H4 (cell line): ENCODE data around the gene CIC. TPM values are rescaled to one million over a fixed set of nuclear protein-coding genes. Genes with fewer than 3 reads are reported as not detected.
A peak's percentile ranks its signal among the peaks of the same experiment; 100 is the strongest.
"Not testable (repeated sequence)": the region's sequence is repeated elsewhere in the genome, so short reads cannot be mapped to it uniquely, and the experiment has no call there.

ENCODE experiments used
- DNase-seq: peaks from one replicate; pipeline ENCODE4 v3.0.0-alpha.2; 2015; ENCODE audit warnings: low spot score
- total RNA-seq: library from RNA; depleted of rRNA; stranded (reverse); fragments of >200 nt; shearing (Covaris generic); gene quantifications from 2 replicates; pipeline ENCODE4 v1.2.3, GENCODE V29; 2014

Gene CIC
- total RNA-seq, 1 experiment from 2014 or later, result 10.8 TPM

GRCh38 chr19:42255766-42256745 lies 13.0 kb upstream of the CIC start:
- no peak for DNase-seq

DNA sequence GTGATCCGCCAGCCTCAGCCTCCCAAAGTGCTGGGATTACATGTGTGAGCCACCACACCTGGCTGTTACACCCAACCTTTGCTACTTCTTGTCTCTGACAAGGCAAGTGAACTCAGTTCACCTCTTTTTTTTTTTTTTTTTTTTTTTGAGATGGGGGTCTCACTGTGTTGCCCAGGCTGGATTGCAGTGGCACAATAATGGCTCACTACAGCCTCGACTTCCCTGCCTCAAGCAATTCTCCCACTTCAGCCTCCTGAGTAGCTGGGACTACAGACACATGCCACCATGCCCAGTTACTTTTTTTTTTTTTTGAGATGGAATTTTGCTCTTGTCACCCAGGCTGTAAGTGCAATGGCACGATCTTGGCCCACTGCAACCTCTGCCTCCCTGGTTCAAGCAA lies 11.2 kb upstream of the CIC start:
- DNase-seq, result not testable (repeated sequence)

DNA sequence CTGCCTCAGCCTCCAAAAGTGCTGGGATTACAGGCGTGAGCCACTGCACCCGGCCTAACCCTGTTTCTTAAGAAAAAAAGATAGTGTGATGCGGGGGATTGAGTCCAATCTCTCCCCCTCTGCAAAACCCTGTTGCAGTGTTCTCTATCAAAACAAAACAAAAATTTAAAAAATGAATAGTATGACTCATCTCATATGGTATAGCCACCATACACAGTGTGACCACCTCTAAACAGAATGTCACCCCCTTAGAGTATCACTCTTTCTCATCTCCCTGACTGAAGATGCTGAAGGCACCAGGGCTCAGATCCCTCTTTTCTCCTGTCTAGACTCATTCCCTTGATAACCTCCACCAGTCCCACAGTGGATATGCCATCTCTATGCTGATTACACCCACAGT lies 7.3 kb upstream of the CIC start:
- no peak for DNase-seq

DNA sequence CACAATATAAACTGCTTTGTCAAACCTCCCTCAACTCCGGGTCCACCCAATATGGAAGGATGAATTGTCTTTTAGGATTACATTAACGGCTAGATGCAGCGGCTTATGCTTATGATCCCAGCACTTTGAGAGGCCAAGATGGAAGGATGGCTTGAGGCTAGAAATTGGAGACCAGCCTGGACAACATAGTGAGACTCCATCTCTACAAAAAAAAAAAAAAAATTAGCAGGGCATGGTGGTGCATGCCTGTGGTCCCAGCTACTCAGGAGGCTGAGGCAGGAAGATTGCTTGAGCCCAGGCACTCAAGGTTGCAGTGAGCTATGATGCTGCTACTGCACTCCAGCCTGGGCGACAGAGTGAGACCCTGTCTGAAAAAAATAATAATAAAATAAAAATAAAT lies 2.9 kb upstream of the CIC start:
- DNase-seq, result not testable (repeated sequence)

DNA sequence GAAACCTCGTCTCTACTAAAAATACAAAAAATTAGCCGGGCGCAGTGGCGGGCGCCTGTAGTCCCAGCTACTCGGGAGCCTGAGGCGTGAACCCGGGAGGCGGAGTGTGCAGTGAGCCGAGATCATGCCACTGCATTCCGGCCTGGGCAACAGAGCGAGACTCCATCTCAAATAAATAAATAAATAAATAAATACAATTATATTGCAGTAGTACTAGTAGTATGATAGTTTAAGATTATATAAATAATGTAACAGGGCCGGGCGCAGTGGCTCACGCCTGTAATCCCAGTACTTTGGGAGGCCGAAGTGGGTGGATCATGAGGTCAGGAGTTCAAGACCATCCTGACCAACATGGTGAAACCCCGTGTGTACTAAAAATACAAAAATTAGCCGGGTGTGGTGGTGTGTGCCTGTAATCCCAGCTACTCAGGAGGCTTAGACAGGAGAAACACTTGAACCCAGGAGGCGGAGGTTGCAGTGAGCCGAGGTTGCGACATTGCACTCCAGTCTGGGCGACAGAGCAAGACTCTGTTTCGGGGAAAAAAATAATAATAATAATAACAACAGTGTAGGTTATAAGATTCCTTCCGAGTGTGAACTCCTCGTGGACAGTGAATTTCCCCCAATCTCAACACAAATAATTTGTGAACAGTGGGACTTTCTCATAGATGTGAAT lies 2.0 kb upstream of the CIC start:
- DNase-seq, result not testable (repeated sequence)

- DNase-seq, result no peak
Measured at GRCh38 chr19:42267644-42268141, 1.4 kb upstream of the CIC start.

DNA sequence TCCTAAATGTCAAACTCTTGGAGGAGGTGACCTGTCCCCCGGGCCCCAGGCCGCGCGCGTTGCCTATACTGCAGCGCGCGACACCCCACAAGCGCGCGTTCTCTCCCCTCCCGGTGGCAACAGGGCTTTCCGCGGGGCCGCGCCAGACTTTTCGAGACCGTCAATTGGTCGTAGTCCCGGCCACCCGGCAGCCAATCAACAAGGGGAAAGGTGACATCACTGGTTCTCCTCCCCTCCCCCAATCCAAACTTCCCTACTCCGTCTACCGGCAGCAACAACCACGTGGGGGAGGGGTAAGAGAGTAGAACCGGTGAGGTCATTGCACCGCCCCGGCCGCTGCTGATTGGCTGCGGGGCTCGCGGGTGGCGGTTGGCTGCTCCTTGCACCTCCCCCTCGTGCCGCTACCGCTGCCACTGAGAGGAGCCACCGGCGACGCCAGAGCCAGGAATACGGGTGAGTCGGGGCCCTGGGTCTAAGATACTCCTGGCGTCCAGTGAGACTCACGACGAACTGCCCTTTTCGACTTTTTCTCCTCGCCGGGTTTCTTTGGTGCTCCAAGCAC lies 829 bp upstream of the CIC start:
- DNase-seq, result peak; percentile 99

DNA sequence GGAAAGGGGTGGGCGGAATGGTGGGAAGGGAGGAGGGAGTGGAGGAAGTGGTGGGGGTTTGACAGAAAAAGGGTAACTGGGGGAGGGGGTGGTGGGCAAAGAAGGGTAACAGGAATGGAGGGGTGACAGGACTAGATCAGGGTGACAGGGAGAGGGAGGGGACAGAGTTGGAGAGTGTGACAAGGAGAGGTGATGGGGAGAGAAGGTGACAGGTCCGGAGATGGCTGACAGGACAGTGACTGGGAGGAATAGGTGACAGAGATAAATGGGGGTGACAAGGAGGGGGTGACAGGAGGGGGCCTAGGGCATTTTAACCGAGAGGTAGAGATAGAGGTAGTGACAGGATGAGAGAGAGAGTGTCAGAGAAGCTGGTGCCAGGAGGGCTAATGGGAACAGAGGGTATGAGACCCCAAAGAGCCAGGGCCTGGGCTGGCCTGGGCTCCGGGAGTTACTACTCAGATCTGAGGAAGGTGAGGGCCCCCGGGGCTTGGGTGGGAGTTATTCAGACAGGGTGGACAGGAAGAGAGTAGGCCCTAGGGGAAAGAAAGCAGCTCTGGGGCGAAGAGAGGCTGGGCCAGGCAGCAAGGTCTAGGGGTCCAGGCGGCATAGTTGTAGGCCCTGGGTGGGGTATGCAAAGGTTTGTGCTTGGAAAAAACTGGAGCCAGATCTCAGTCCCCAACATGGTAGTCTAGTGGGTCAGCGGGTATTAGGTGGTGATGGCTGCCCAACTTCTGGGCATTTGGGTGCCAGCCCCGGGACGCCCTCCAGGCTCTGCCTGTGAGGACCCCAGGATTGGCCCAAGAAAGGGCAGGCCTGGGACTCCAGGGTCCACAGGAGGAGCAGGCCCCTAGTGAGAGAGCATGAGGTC lies 660 bp downstream of the CIC start:
- DNase-seq, result no peak

GRCh38 chr19:42270346-42271044 lies 1.4 kb downstream of the CIC start:
- DNase-seq, result peak; percentile 69

- no peak for DNase-seq
Measured at GRCh38 chr19:42271045-42271419, 2.0 kb downstream of the CIC start.

GRCh38 chr19:42271861-42272534 lies 2.9 kb downstream of the CIC start:
- no peak for DNase-seq

DNA sequence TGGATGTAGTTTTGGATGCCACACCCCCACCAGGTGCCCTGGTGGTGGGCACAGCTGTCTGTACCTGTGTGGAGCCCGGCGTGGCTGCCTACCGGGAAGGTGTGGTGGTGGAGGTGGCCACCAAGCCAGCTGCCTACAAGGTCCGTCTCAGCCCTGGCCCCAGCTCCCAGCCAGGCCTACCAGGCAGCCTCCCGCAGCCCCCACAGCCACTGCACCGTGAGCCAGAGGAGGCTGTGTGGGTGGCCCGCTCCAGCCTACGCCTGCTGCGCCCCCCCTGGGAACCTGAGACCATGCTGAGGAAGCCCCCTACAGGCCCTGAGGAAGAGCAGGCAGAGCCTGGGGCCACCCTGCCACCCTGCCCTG lies 3.5 kb downstream of the CIC start:
- no peak for DNase-seq

- DNase-seq, result no peak
Measured at GRCh38 chr19:42272989-42273406, 3.9 kb downstream of the CIC start.

DNA sequence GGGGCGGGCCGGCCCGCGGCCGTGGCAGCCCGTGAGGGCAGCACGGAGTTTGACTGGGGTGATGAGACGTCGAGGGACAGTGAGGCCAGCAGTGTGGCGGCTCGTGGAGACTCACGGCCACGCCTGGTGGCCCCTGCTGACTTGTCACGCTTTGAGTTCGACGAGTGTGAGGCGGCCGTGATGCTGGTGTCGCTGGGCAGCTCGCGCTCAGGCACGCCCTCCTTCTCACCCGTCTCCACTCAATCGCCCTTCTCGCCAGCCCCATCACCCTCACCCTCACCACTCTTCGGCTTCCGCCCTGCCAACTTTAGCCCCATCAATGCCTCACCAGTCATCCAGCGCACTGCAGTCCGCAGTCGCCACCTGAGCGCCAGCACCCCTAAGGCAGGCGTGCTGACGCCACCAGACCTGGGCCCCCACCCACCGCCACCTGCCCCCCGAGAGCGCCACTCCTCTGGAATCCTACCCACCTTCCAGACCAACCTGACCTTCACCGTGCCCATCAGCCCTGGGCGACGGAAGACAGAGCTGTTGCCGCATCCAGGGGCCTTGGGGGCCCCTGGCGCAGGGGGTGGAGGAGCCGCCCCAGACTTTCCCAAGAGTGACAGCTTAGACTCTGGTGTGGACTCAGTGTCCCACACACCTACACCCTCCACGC lies 4.5 kb downstream of the CIC start:
- no peak for DNase-seq

DNA sequence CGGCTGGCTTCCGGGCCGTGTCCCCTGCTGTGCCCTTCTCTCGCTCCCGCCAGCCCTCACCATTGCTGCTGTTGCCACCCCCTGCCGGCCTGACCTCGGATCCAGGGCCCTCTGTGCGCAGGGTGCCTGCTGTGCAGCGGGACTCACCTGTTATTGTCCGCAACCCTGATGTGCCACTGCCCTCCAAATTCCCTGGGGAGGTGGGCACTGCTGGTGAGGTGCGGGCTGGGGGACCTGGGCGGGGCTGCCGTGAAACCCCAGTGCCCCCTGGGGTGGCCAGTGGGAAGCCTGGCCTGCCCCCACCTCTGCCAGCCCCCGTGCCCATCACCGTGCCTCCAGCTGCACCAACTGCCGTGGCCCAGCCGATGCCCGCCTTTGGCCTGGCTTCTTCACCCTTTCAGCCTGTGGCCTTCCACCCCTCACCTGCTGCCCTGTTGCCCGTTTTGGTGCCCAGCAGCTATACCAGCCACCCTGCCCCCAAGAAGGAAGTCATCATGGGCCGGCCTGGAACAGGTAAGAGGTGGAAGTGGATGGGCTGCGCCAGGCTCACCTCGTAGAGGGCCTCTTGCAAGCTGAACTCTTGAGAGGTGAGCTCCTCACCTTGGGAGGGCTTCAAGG lies 5.1 kb downstream of the CIC start:
- no peak for DNase-seq

DNA sequence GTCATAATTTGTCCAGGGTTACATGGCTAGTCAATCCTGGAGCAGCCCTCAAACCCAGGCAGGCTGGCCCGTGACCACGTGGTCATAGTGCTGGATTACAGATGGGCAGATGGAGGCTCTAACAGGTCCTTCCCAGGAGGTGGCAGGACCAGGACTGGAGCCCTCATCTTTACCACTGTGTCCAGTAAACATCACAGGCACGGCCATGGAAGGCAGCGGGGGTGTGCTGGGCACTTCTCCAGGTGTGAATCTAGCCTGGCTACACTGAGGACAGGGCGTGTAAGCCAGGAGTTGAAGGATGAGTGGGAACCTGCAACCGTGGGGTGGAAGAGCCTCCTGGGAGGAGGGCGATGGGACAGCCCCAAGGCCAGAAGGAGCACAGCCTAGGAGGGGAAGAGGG lies 6.1 kb downstream of the CIC start:
- DNase-seq, result no peak

- no peak for DNase-seq
Measured at GRCh38 chr19:42275517-42275916, 6.5 kb downstream of the CIC start.

GRCh38 chr19:42276284-42276683 lies 7.2 kb downstream of the CIC start:
- no peak for DNase-seq

GRCh38 chr19:42276821-42277220 lies 7.8 kb downstream of the CIC start:
- DNase-seq, result no peak
